Keratinocyte (primary cell): Measurements from ENCODE around the gene LATS2.

ENCODE experiments used
- EZH2 ChIP-seq: IDR thresholded peaks from one replicate; pipeline ENCODE4 v1.6.1; 2012; ENCODE audit warnings: inconsistent platforms, mild to moderate bottlenecking, low read length, moderate library complexity
- TF ChIP-seq, protein P1 (sequence below), 3 experiments: IDR thresholded peaks in 1 of 3; conservative IDR thresholded peaks in 1 of 3; optimal IDR thresholded peaks in 1 of 3; 2 replicates in 2 of 3; 3 replicates in 1 of 3; pipeline versions ENCODE3 to v1.5.1; 2011; ENCODE audit warnings: low read length in 3 of 3, mild to moderate bottlenecking in 3 of 3, moderate library complexity in 2 of 3, control low read depth in 1 of 3, inconsistent platforms in 1 of 3; ENCODE audit not compliant: insufficient read depth in 2 of 3; ENCODE audit errors: extremely low read depth in 1 of 3

GRCh38 chr13:21069561-21070004 is 8.2 kb upstream of the LATS2 start:
- TF ChIP-seq, protein P1, sequence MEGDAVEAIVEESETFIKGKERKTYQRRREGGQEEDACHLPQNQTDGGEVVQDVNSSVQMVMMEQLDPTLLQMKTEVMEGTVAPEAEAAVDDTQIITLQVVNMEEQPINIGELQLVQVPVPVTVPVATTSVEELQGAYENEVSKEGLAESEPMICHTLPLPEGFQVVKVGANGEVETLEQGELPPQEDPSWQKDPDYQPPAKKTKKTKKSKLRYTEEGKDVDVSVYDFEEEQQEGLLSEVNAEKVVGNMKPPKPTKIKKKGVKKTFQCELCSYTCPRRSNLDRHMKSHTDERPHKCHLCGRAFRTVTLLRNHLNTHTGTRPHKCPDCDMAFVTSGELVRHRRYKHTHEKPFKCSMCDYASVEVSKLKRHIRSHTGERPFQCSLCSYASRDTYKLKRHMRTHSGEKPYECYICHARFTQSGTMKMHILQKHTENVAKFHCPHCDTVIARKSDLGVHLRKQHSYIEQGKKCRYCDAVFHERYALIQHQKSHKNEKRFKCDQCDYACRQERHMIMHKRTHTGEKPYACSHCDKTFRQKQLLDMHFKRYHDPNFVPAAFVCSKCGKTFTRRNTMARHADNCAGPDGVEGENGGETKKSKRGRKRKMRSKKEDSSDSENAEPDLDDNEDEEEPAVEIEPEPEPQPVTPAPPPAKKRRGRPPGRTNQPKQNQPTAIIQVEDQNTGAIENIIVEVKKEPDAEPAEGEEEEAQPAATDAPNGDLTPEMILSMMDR (optimal IDR thresholded peaks at IDR 0.05 in 1 of 3, IDR thresholded peaks at IDR 0.05 in 1 of 3, conservative IDR thresholded peaks at IDR 0.05 in 1 of 3; ENCODE audit: extremely low read depth in 1 of 3, insufficient read depth in 2 of 3, low read length in 3 of 3): no peak
- TF ChIP-seq EZH2: no peak
